RCC 7860 (cell line): ENCODE data around the gene INTS6L.
"Not testable (repeated sequence)": the region's sequence is repeated elsewhere in the genome, so short reads cannot be mapped to it uniquely, and the experiment has no call there.

Experiments
- DNase-seq: peaks from one replicate; pipeline ENCODE4 v3.0.0-alpha.2; 2015; ENCODE audit warnings: low spot score
- FAIRE-seq: peaks from 2 replicates; lab custom pipeline; 2012; peaks lifted over from hg19 to GRCh38; lab: Jason Lieb, UNC

Gene INTS6L

DNA sequence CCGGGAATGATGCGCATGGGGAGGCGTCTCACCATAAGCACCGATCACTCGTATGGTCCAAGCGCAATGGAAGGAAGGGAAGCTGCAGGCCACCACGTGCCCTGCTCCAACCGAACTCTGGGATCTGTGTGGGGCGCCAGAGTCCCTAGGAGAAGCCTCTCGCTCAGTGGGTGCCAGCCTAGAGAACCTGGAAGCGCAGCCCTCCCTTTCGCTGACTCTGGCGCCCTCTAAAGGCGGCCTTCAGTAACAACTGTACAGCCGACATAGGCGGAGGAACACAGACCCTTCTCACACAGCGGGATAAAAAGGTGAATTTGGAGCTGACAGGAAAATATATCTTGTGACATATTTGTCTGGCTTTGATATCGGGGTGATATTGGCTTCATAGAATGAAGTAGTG lies 76.0 kb downstream of the INTS6L start:
- FAIRE-seq, result no peak
- DNase-seq, result peak; percentile 4

DNA sequence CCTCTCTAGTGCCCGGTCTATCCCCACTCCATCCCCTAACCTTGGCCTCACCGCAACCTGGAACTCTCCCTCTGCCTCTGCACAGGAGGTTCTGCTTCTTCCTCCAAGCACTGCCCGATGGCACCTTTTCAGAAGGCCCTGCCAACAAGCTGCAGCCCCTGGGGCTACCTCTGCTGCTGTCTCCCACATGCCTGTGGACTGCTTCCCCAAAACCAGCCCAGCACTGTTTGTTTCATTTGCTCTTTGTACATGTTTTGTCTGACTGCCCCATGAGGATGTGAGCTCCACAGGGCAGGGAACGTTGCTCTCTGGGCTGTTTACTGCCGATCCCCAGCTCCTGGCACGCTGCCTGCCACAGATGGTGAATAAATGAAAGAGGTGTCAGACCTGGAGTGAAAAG lies 85.4 kb downstream of the INTS6L start:
- DNase-seq (no peak), FAIRE-seq (no peak)

DNA sequence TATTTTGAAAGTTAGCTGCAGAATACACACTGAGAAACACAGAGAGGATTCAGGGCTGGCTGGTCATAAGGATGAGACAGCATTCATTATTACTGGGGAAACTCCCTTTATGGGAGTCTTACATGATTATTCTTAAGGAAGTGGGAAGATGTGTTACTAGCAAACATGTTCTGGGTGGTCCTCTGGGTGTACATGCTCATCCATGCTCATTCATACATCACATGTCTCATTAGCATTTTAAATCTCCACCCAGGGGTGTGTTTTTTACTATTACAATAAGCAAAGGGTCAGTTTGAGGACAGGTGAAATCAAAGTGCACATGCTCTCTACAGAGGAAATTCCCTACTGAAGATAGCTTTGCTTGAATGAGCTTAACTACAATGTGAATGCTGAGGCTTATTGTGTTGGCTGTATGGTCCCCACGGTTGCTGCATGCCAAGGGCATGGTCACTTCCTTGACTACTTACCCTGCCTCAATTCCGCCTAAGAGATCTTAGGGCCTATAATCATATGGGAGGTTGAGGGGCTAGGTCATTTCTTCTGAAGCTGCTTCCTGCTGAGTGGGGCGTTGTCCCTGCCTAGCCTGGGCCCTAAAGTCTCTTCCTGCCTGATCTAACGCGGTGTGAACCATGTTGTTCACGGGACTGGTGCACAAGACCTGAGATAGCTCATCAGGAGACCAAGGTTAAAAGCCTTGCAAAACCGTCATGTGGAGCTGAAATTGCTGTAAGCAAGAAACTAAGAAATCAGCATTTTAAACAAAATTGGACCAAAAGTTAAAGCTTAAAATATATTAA lies 104.1 kb downstream of the INTS6L start:
- DNase-seq, FAIRE-seq: not testable (repeated sequence)

DNA sequence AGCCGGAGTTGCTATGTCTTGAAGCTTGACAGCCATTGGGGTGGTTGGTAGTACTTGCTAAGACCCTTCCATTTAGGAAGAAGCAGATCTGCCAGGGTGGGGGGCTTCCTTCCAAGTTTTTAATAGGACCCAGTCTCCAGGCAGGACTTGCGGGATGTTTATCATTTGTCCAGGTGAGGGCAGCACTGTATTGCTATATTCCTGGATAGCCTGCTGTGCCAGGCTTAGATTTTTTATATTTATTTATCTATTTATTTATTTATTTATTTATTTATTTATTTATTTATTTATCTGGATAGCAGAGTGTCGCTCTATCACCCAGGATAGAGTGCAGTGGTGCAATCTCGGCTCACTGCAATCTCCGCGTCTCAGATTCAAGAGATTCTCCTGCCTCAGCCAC lies 105.5 kb downstream of the INTS6L start:
- FAIRE-seq, result no peak
- DNase-seq, result no peak

DNA sequence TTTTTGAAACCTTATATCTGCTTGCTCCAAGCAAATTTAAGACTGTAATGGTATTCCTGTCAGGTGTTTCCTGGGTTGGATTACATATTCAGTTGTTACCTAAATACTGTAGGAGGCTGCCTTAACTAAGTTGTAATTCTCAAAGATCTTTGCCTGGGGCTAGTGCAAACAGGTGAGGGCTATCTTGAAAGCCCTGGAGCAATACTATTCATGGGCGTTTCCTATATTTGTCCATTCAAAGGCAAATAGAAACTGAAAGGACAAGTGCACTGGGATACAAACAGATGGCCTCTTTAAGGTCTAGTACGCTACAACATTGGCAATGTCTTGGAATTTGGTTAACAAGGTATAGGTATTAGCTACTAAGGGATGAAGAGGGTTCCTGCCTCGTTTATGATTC lies 108.9 kb downstream of the INTS6L start:
- DNase-seq, result no peak
- FAIRE-seq, result no peak
